Activated CD8-positive, alpha-beta memory T cell treated with anti-CD3 and anti-CD28 coated beads, Interleukin-2, amount 10 ng/mL, durations not matched to agents 7 days and 5 days (primary cell): ENCODE measurements around the gene KRTAP19-2. TPM values are rescaled to one million over a fixed set of nuclear protein-coding genes. Genes with fewer than 3 reads are reported as not detected.

ENCODE experiments used
- ATAC-seq: fragments of 150-1000 bp; cut with Tn5 transposase; one replicate; pipeline ENCODE4 v1.10.0; 2021; ENCODE audit warnings: moderate library complexity
- CTCF ChIA-PET: fragments of 350-600 bp; sonication (Branson Sonifier 250); formaldehyde crosslinking; loops from one replicate; lab custom pipeline; 2021; ENCODE audit warnings: antibody characterized with exemption; lab: Charles Lee
- DNase-seq: peaks from one replicate; pipeline ENCODE4 v3.0.0-alpha.2; 2020
- H3K27ac Mint-ChIP-seq: one replicate; pipeline ENCODE4 v1.8.0; 2021; ENCODE audit warnings: mild to moderate bottlenecking, mixed read lengths
- H3K27me3 Mint-ChIP-seq: one replicate; pipeline ENCODE4 v1.8.0; 2021; ENCODE audit warnings: mixed read lengths
- H3K36me3 Mint-ChIP-seq: one replicate; pipeline ENCODE4 v1.8.0; 2021; ENCODE audit warnings: mild to moderate bottlenecking, mixed read lengths
- H3K4me1 Mint-ChIP-seq: one replicate; pipeline ENCODE4 v1.8.0; 2021; ENCODE audit warnings: mixed read lengths
- H3K4me3 Mint-ChIP-seq: one replicate; pipeline ENCODE4 v1.8.0; 2021; ENCODE audit warnings: mild to moderate bottlenecking, moderate library complexity, mixed read lengths
- H3K9me3 Mint-ChIP-seq: one replicate; pipeline ENCODE4 v1.8.0; 2022; ENCODE audit warnings: low read depth, mixed read lengths
- total RNA-seq, 2 experiments: library from RNA; stranded (reverse); gene quantifications; one replicate each; pipeline ENCODE4 v1.2.3, GENCODE V29; 2021

Gene KRTAP19-2
- total RNA-seq, 2 experiments from 2014 or later, result not detected

GRCh38 chr21:30463713-30464112 lies 23.5 kb downstream of the KRTAP19-2 start:
- CTCF ChIA-PET, result no interaction called here
- no peak for DNase-seq
- no peak overlapping the region for H3K4me3 Mint-ChIP-seq
- no peaks in the 10 kb centered on the region for H3K36me3 Mint-ChIP-seq
- H3K27me3 Mint-ChIP-seq, result no peaks in the 10 kb centered on the region
- no peak overlapping the region for H3K27ac Mint-ChIP-seq
- no peak for ATAC-seq
- H3K4me1 Mint-ChIP-seq, result no peaks in the 10 kb centered on the region
- H3K9me3 Mint-ChIP-seq, result peaks cover 3% of the 10 kb centered on the region

GRCh38 chr21:30448514-30448913 lies 38.7 kb downstream of the KRTAP19-2 start:
- Mint-ChIP-seq H3K36me3 (no peaks in the 10 kb centered on the region), H3K27ac (no peak overlapping the region), H3K27me3 (no peaks in the 10 kb centered on the region), H3K4me1 (peaks cover 1% of the 10 kb centered on the region), H3K9me3 (no peaks in the 10 kb centered on the region), H3K4me3 (no peak overlapping the region)
- ATAC-seq (no peak), DNase-seq (no peak)
- CTCF ChIA-PET, result no interaction called here

GRCh38 chr21:30447056-30447455 lies 40.2 kb downstream of the KRTAP19-2 start:
- H3K4me1 Mint-ChIP-seq, result peaks cover 1% of the 10 kb centered on the region
- no peak for ATAC-seq
- CTCF ChIA-PET, result no interaction called here

GRCh38 chr21:30444204-30444603 lies 43.0 kb downstream of the KRTAP19-2 start:
- CTCF ChIA-PET, result no interaction called here
- ATAC-seq (no peak), DNase-seq (no peak)
- Mint-ChIP-seq H3K27me3 (no peaks in the 10 kb centered on the region), H3K9me3 (peaks cover 3% of the 10 kb centered on the region), H3K27ac (no peak overlapping the region), H3K4me1 (peaks cover 1% of the 10 kb centered on the region), H3K4me3 (no peak overlapping the region), H3K36me3 (no peaks in the 10 kb centered on the region)

More at GRCh38 chr21:30447056-30447455, 40.2 kb downstream of the KRTAP19-2 start:
- DNase-seq, result no peak
- H3K4me3 Mint-ChIP-seq, result no peak overlapping the region
- no peaks in the 10 kb centered on the region for H3K36me3 Mint-ChIP-seq
- H3K9me3 Mint-ChIP-seq, result no peaks in the 10 kb centered on the region
- no peaks in the 10 kb centered on the region for H3K27me3 Mint-ChIP-seq
- H3K27ac Mint-ChIP-seq, result no peak overlapping the region

GRCh38 chr21:30443226-30443625 lies 44.0 kb downstream of the KRTAP19-2 start:
- H3K27ac Mint-ChIP-seq, result no peak overlapping the region
- H3K27me3 Mint-ChIP-seq, result no peaks in the 10 kb centered on the region
- H3K36me3 Mint-ChIP-seq, result no peaks in the 10 kb centered on the region
- peaks cover 1% of the 10 kb centered on the region for H3K4me1 Mint-ChIP-seq
- H3K9me3 Mint-ChIP-seq, result peaks cover 3% of the 10 kb centered on the region
- ATAC-seq (no peak), DNase-seq (no peak)
- no peak overlapping the region for H3K4me3 Mint-ChIP-seq
- CTCF ChIA-PET, result no interaction called here

- ATAC-seq (no peak), DNase-seq (no peak)
- H3K27me3 Mint-ChIP-seq, result no peaks in the 10 kb centered on the region
- H3K36me3 Mint-ChIP-seq, result no peaks in the 10 kb centered on the region
- peaks cover 3% of the 10 kb centered on the region for H3K9me3 Mint-ChIP-seq
- CTCF ChIA-PET, result no interaction called here
- no peak within 1 kb of the TSS for H3K27ac Mint-ChIP-seq
- H3K4me3 Mint-ChIP-seq, result no peak within 1 kb of the TSS
- H3K4me1 Mint-ChIP-seq, result no peaks in the 10 kb centered on the region
These were observed 47.3 kb downstream of the KRTAP19-2 start, which contains the start of gene KRTAP15-1 for GRCh38 chr21:30439975-30440374. Gene KRTAP15-1, plus strand, starts transcription at chr21:30440275. Its CDS starts 53 bp downstream, at chr21:30440328.

Other genes starting within 250 kb of the KRTAP19-2 start
- gene KRTAP24-1, start 204.5 kb downstream of the KRTAP19-2 start, total RNA-seq, result not detected
- not detected for gene KRTAP25-1, start 197.9 kb downstream of the KRTAP19-2 start, total RNA-seq
- gene KRTAP26-1, start 167.1 kb downstream of the KRTAP19-2 start, total RNA-seq, result not detected
- not detected for gene KRTAP27-1, start 149.7 kb downstream of the KRTAP19-2 start, total RNA-seq
- gene KRTAP23-1, start 138.8 kb downstream of the KRTAP19-2 start, total RNA-seq, result not detected
- gene KRTAP13-2, start 115.2 kb downstream of the KRTAP19-2 start, total RNA-seq, result not detected
- not detected for gene KRTAP13-1, start 91.4 kb downstream of the KRTAP19-2 start, total RNA-seq
- gene KRTAP13-3, start 61.5 kb downstream of the KRTAP19-2 start, total RNA-seq, result not detected
- not detected for gene KRTAP13-4, start 57.2 kb downstream of the KRTAP19-2 start, total RNA-seq
- gene KRTAP15-1, start 47.2 kb downstream of the KRTAP19-2 start, total RNA-seq, result not detected
- not detected for gene KRTAP19-1, start 7.1 kb downstream of the KRTAP19-2 start, total RNA-seq
- gene KRTAP19-3, start 4.6 kb upstream of the KRTAP19-2 start, total RNA-seq, result not detected
- not detected for gene KRTAP19-4, start 9.7 kb upstream of the KRTAP19-2 start, total RNA-seq
- gene KRTAP19-5, start 14.7 kb upstream of the KRTAP19-2 start, total RNA-seq, result not detected
- gene KRTAP19-6, start 54.4 kb upstream of the KRTAP19-2 start, total RNA-seq, result not detected
- gene KRTAP19-7, start 73.9 kb upstream of the KRTAP19-2 start, total RNA-seq, result not detected
- gene KRTAP22-2, start 103.0 kb upstream of the KRTAP19-2 start, total RNA-seq, result not detected
- gene KRTAP6-3, start 105.0 kb upstream of the KRTAP19-2 start, total RNA-seq, result not detected
- not detected for gene KRTAP6-2, start 111.5 kb upstream of the KRTAP19-2 start, total RNA-seq
- not detected for gene KRTAP22-1, start 113.7 kb upstream of the KRTAP19-2 start, total RNA-seq
- not detected for gene KRTAP6-1, start 126.5 kb upstream of the KRTAP19-2 start, total RNA-seq
- gene KRTAP20-1, start 129.0 kb upstream of the KRTAP19-2 start, total RNA-seq, result not detected
- not detected for gene KRTAP20-4, start 133.2 kb upstream of the KRTAP19-2 start, total RNA-seq
- gene KRTAP20-2, start 147.8 kb upstream of the KRTAP19-2 start, total RNA-seq, result not detected
- gene KRTAP20-3, start 155.4 kb upstream of the KRTAP19-2 start, total RNA-seq, result not detected
- not detected for gene KRTAP21-3, start 231.3 kb upstream of the KRTAP19-2 start, total RNA-seq